GM12878 (cell line): ENCODE measurements around the gene EYS. TPM values are rescaled to one million over a fixed set of nuclear protein-coding genes. Genes with fewer than 3 reads are reported as not detected.

ENCODE experiments used
- ATAC-seq: fragments of 200-7000 bp; cut with Tn5 transposase; 3 replicates; pipeline ENCODE4 v1.9.1; 2020; ENCODE audit warnings: mild to moderate bottlenecking, moderate library complexity
- BruUV-seq: library from RNA; stranded (reverse); fragments of 400-500 nt; replicated peaks from 2 replicates; lab custom pipeline; 2021; lab: Mats Ljungman, UMichigan
- CTCF ChIA-PET: fragments of 300-600 bp; sonication (Branson Sonifier 250); formaldehyde crosslinking; extraction: SDS; loops from one replicate; lab custom pipeline; 2021; ENCODE audit warnings: inconsistent platforms; lab: Yijun Ruan, JAX
- POLR2A ChIA-PET: fragments of 350-600 bp; formaldehyde crosslinking; extraction: SDS; loops from one replicate; lab custom pipeline; 2021; ENCODE audit warnings: inconsistent platforms; lab: Charles Lee
- RAD21 ChIA-PET: fragments of 300-600 bp; sonication (Branson Sonifier 250); formaldehyde crosslinking; loops from one replicate; lab custom pipeline; 2023; ENCODE audit warnings: antibody characterized with exemption; ENCODE audit not compliant: unreplicated experiment; lab: Charles Lee
- SMC1A ChIA-PET: fragments of 300-600 bp; sonication (Branson Sonifier 250); formaldehyde crosslinking; loops from one replicate; lab custom pipeline; 2023; ENCODE audit not compliant: unreplicated experiment, uncharacterized antibody; lab: Charles Lee
- DNase-seq: peaks from one replicate; pipeline ENCODE4 v3.0.0-alpha.2; 2011; ENCODE audit warnings: low read depth, low spot score
- FAIRE-seq: peaks from 3 replicates; lab custom pipeline; 2011; peaks lifted over from hg19 to GRCh38; lab: Jason Lieb, UNC
- H2AFZ ChIP-seq: 2 replicates; pipeline ENCODE4 v1.6.0; 2011; ENCODE audit warnings: low read depth, low read length, control low read depth; ENCODE audit not compliant: control insufficient read depth
- H3K27ac ChIP-seq: 2 replicates; pipeline ENCODE4 v1.5.1; 2011; ENCODE audit warnings: control low read depth; ENCODE audit not compliant: control insufficient read depth, insufficient read depth
- H3K27me3 ChIP-seq, 2 experiments: replicated peaks in 1 of 2; 2 replicates each; pipeline versions ENCODE4 v1.6.0 to v1.6.1; 2011; ENCODE audit warnings: low read length in 1 of 2; ENCODE audit not compliant: control insufficient read depth in 2 of 2, insufficient read depth in 2 of 2
- H3K36me3 ChIP-seq, 2 experiments: 2 replicates each; pipeline ENCODE4 v1.5.1; 2011; ENCODE audit warnings: low read length in 1 of 2; ENCODE audit not compliant: control insufficient read depth in 2 of 2, insufficient read depth in 2 of 2
- H3K4me1 ChIP-seq: 2 replicates; pipeline ENCODE4 v1.6.1; 2011; ENCODE audit warnings: mild to moderate bottlenecking, low read length, moderate library complexity, mixed read lengths; ENCODE audit not compliant: control insufficient read depth, insufficient read depth
- H3K4me2 ChIP-seq: 2 replicates; pipeline ENCODE4 v1.6.0; 2011; ENCODE audit warnings: control low read depth; ENCODE audit not compliant: control insufficient read depth, insufficient read depth
- H3K4me3 ChIP-seq: fragments of 200-600 bp; sonication (generic); 2 replicates; pipeline ENCODE4 v1.5.1; 2016
- H3K79me2 ChIP-seq: 2 replicates; pipeline ENCODE4 v1.6.0; 2011; ENCODE audit warnings: low read length; ENCODE audit not compliant: control insufficient read depth, insufficient read depth
- H3K9ac ChIP-seq: 2 replicates; pipeline ENCODE4 v1.8.0; 2011; ENCODE audit warnings: low read length, control low read depth, mixed read lengths; ENCODE audit not compliant: control insufficient read depth, insufficient read depth
- H3K9me3 ChIP-seq: replicated peaks from 3 replicates; pipeline ENCODE4 v1.5.1; 2011; ENCODE audit warnings: mild to moderate bottlenecking, low read length; ENCODE audit not compliant: control insufficient read depth, insufficient read depth
- H4K20me1 ChIP-seq: 2 replicates; pipeline ENCODE4 v1.6.0; 2011; ENCODE audit not compliant: control insufficient read depth, insufficient read depth
- BACH1 ChIP-seq: fragments of 450-650 bp; IDR thresholded peaks from 2 replicates; pipeline ENCODE4 v1.6.1; 2017; ENCODE audit warnings: mild to moderate bottlenecking, borderline replicate concordance
- MTA2 ChIP-seq: fragments of 450-650 bp; IDR thresholded peaks from 2 replicates; pipeline ENCODE4 v1.6.1; 2016; ENCODE audit warnings: low read depth, mild to moderate bottlenecking, moderate library complexity
- NR2C1 ChIP-seq: fragments of 450-650 bp; IDR thresholded peaks from 2 replicates; pipeline ENCODE4 v1.6.1; 2017; ENCODE audit warnings: antibody characterized with exemption, mild to moderate bottlenecking, moderate library complexity
- POLR2A ChIP-seq: IDR thresholded peaks from 2 replicates; pipeline ENCODE4 v1.6.1; 2011; ENCODE audit warnings: low read depth, mild to moderate bottlenecking, low read length
- SUPT20H ChIP-seq: IDR thresholded peaks from 2 replicates; pipeline ENCODE4 v1.6.1; 2011; ENCODE audit warnings: low read depth, mild to moderate bottlenecking, low read length, moderate library complexity, borderline replicate concordance; ENCODE audit not compliant: control insufficient read depth
- TARDBP ChIP-seq: IDR thresholded peaks from 2 replicates; pipeline ENCODE4 v1.6.1; 2016; ENCODE audit warnings: borderline replicate concordance
- ZNF274 ChIP-seq: IDR thresholded peaks from one replicate; pipeline ENCODE4 v1.8.0; 2011; ENCODE audit not compliant: insufficient read length, insufficient read depth
- ZZZ3 ChIP-seq: IDR thresholded peaks from 2 replicates; pipeline ENCODE4 v1.6.1; 2011; ENCODE audit warnings: low read depth; ENCODE audit not compliant: control insufficient read depth, insufficient read length
- WGBS: methylation state at CpG from one replicate; pipeline ENCODE4 v1.1.6; 2016; ENCODE audit warnings: low lambda C conversion rate; ENCODE audit not compliant: insufficient replicate concordance, insufficient coverage; ENCODE audit errors: missing lambda C conversion rate; 5-methylcytosine and 5-hydroxymethylcytosine counted together
- in situ Hi-C: fragments of 300-500 bp; cut with MboI; formaldehyde crosslinking; loops from 9 replicates; pipeline ENCODE4 v1.14.3; 2018; ENCODE audit warnings: mixed read lengths
- intact Hi-C: fragments of 100-400 bp; cut with micrococcal nuclease; formaldehyde crosslinking; loops from one replicate; pipeline ENCODE4 v1.14.2; 2022; ENCODE audit not compliant: unreplicated experiment
- polyA plus RNA-seq, 11 experiments: library from polyadenylated mRNA; depleted of rRNA in 4 of 11; unstranded in 6 of 11; stranded (reverse) in 5 of 11; fragments of >200 nt; fragmentation: Nextera tagmentation in 4 of 11; fragmentation: Illumina TruSeq in 1 of 11; extraction: Ambion mirVana in 4 of 11; extraction: Trizol in 1 of 11; gene quantifications; 1 replicate in 1 of 11; 2 replicates in 10 of 11; pipeline versions ENCODE4 v1.2.1 to v1.2.3, GENCODE V29; 2011 to 2016; ENCODE audit warnings: inconsistent platforms in 2 of 11, missing spikeins in 2 of 11, low read depth in 1 of 11
- total RNA-seq, 4 experiments: library from RNA; depleted of rRNA in 3 of 4; stranded (reverse); fragments of >200 nt in 3 of 4; fragmentation: Illumina TruSeq in 1 of 4; extraction: Trizol in 1 of 4; gene quantifications; 2 replicates each; pipeline versions ENCODE4 v1.2.1 to v1.2.3, GENCODE V29; 2013 to 2021
- TF ChIP-seq, protein P1 (sequence below): fragments of 150-350 bp; IDR thresholded peaks from 2 replicates; pipeline ENCODE4 v1.6.1; 2016; ENCODE audit warnings: low read depth, low read length
- TF ChIP-seq, protein P2 (sequence below): IDR thresholded peaks from 2 replicates; pipeline ENCODE4 v1.6.1; 2012; ENCODE audit warnings: mild to moderate bottlenecking, low read depth, low read length

EYS gene
- total and polyA plus RNA-seq, 10 of the 15 experiments (the other 5 are each of a cell fraction or from before 2014, with no cell fraction given) = under 0.01 to 0.14 (median 0.02) TPM; not detected in 1

DNA sequence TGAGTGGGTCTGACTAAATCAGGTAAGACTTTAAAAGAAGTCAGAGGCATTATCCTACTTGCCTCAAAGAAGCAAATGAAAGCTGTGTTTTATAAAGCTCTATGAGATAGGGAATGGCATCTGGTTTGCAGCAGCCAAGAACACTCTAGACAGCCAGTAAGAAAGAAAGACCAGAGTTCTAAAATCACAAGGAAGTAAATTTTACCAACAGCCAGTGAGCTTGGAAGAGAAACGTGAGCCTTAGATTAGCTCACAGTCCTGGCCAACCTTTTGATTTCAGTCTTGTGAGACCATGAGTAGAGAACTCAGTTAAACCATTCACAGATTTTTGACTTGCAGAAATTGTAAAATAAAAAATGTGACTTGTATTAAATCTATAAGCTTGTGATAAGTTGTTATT, 693.0 kb downstream of the EYS start:
- POLR2A ChIA-PET = no interaction called here
- Histone ChIP-seq H3K27me3 (no peaks in the 10 kb centered on the region), H4K20me1 (no peaks in the 10 kb centered on the region), H3K4me1 (no peaks in the 10 kb centered on the region), H3K36me3 (no peaks in the 10 kb centered on the region), H3K79me2 (no peaks in the 10 kb centered on the region), H3K4me2 (no peak overlapping the region), H3K4me3 (no peak overlapping the region), H3K9me3 (no peaks in the 10 kb centered on the region), H3K27ac (no peak overlapping the region), H2AFZ (no peak overlapping the region), H3K9ac (no peak overlapping the region)
- WGBS = 4% methylated on average over 1 of the region's 1 CpG
- RAD21 ChIA-PET = no interaction called here
- no peak for DNase-seq
- intact Hi-C loops = no loop called here
- BruUV-seq = no TSS peak
- SMC1A ChIA-PET = interaction anchor here (1.4 to 1.6 kb wide), 3 partner anchors 9 to 119 kb away, joined by 3 to 5 read pairs (median 4); no protein-coding TSS in a partner anchor
- TF ChIP-seq NR2C1 = no peak
- in situ Hi-C loops = no loop called here
- no peak for ATAC-seq
- CTCF ChIA-PET = interaction anchor here (0.9 kb wide), 1 partner anchor 19 kb away, joined by 4 read pairs; no protein-coding TSS in a partner anchor
- FAIRE-seq = no peak

GRCh38 chr6:65006788-65007187, 700.2 kb downstream of the EYS start:
- WGBS = 18% methylated on average over 2 of the region's 2 CpGs
- DNase-seq (no peak), ATAC-seq (no peak), FAIRE-seq (no peak)
- ChIA-PET CTCF (no interaction called here), SMC1A (no interaction called here), RAD21 (no interaction called here), POLR2A (no interaction called here)
- Histone ChIP-seq H4K20me1 (no peaks in the 10 kb centered on the region), H3K9ac (no peak overlapping the region), H3K27ac (no peak overlapping the region), H3K4me3 (no peak overlapping the region), H3K79me2 (no peaks in the 10 kb centered on the region), H3K27me3 (no peaks in the 10 kb centered on the region), H3K9me3 (no peaks in the 10 kb centered on the region), H3K4me1 (no peaks in the 10 kb centered on the region), H3K4me2 (no peak overlapping the region), H2AFZ (no peak overlapping the region), H3K36me3 (no peaks in the 10 kb centered on the region)
- intact Hi-C loops = no loop called here
- in situ Hi-C loops = no loop called here
- no TSS peak for BruUV-seq
- TF ChIP-seq SUPT20H (no peak), TARDBP (no peak), ZZZ3 (no peak), MTA2 (no peak), BACH1 (no peak), ZNF274 (no peak), POLR2A (no peak)
- TF ChIP-seq, protein P1, sequence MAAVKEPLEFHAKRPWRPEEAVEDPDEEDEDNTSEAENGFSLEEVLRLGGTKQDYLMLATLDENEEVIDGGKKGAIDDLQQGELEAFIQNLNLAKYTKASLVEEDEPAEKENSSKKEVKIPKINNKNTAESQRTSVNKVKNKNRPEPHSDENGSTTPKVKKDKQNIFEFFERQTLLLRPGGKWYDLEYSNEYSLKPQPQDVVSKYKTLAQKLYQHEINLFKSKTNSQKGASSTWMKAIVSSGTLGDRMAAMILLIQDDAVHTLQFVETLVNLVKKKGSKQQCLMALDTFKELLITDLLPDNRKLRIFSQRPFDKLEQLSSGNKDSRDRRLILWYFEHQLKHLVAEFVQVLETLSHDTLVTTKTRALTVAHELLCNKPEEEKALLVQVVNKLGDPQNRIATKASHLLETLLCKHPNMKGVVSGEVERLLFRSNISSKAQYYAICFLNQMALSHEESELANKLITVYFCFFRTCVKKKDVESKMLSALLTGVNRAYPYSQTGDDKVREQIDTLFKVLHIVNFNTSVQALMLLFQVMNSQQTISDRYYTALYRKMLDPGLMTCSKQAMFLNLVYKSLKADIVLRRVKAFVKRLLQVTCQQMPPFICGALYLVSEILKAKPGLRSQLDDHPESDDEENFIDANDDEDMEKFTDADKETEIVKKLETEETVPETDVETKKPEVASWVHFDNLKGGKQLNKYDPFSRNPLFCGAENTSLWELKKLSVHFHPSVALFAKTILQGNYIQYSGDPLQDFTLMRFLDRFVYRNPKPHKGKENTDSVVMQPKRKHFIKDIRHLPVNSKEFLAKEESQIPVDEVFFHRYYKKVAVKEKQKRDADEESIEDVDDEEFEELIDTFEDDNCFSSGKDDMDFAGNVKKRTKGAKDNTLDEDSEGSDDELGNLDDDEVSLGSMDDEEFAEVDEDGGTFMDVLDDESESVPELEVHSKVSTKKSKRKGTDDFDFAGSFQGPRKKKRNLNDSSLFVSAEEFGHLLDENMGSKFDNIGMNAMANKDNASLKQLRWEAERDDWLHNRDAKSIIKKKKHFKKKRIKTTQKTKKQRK = no peak
- TF ChIP-seq, protein P2, sequence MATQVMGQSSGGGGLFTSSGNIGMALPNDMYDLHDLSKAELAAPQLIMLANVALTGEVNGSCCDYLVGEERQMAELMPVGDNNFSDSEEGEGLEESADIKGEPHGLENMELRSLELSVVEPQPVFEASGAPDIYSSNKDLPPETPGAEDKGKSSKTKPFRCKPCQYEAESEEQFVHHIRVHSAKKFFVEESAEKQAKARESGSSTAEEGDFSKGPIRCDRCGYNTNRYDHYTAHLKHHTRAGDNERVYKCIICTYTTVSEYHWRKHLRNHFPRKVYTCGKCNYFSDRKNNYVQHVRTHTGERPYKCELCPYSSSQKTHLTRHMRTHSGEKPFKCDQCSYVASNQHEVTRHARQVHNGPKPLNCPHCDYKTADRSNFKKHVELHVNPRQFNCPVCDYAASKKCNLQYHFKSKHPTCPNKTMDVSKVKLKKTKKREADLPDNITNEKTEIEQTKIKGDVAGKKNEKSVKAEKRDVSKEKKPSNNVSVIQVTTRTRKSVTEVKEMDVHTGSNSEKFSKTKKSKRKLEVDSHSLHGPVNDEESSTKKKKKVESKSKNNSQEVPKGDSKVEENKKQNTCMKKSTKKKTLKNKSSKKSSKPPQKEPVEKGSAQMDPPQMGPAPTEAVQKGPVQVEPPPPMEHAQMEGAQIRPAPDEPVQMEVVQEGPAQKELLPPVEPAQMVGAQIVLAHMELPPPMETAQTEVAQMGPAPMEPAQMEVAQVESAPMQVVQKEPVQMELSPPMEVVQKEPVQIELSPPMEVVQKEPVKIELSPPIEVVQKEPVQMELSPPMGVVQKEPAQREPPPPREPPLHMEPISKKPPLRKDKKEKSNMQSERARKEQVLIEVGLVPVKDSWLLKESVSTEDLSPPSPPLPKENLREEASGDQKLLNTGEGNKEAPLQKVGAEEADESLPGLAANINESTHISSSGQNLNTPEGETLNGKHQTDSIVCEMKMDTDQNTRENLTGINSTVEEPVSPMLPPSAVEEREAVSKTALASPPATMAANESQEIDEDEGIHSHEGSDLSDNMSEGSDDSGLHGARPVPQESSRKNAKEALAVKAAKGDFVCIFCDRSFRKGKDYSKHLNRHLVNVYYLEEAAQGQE = no peak
